Progenitor cell of endocrine pancreas (in vitro differentiated cells): Measurements from ENCODE around the gene PAH. TPM values are rescaled to one million over a fixed set of nuclear protein-coding genes. Genes with fewer than 3 reads are reported as not detected.

ENCODE experiments used
- DNase-seq: peaks from one replicate; pipeline ENCODE4 v3.0.0; 2021; ENCODE audit warnings: low spot score; ENCODE audit not compliant: unreplicated experiment
- H3K27ac Mint-ChIP-seq: 2 replicates; pipeline ENCODE4 v1.8.0; 2021; ENCODE audit warnings: mild to moderate bottlenecking, moderate library complexity, mixed read lengths
- H3K27me3 Mint-ChIP-seq: 2 replicates; pipeline ENCODE4 v1.8.0; 2021; ENCODE audit warnings: mixed read lengths
- H3K36me3 Mint-ChIP-seq: 2 replicates; pipeline ENCODE4 v1.8.0; 2022; ENCODE audit warnings: mixed read lengths; ENCODE audit not compliant: insufficient read depth
- H3K4me1 Mint-ChIP-seq: 2 replicates; pipeline ENCODE4 v1.8.0; 2021; ENCODE audit warnings: low read depth, mixed read lengths
- H3K4me3 Mint-ChIP-seq: 2 replicates; pipeline ENCODE4 v1.8.0; 2021; ENCODE audit warnings: low read depth, mild to moderate bottlenecking, moderate library complexity, mixed read lengths
- H3K9me3 Mint-ChIP-seq: 2 replicates; pipeline ENCODE4 v1.8.0; 2021; ENCODE audit warnings: low read depth, mixed read lengths
- CTCF ChIP-seq: fragments of 200-600 bp; sonication (generic); IDR thresholded peaks from one replicate; pipeline ENCODE4 v1.5.0; 2021; ENCODE audit warnings: antibody characterized with exemption, mild to moderate bottlenecking; ENCODE audit not compliant: unreplicated experiment
- total RNA-seq: library from RNA; stranded (reverse); gene quantifications from 2 replicates; pipeline ENCODE4 v1.2.1, GENCODE V29; 2021

PAH gene
- total RNA-seq, 1 donor from 2014 or later = 15.8 TPM

- H3K4me3 Mint-ChIP-seq = no peak overlapping the region
- peaks cover 4% of the 10 kb centered on the region for H3K27me3 Mint-ChIP-seq
- TF ChIP-seq CTCF = no peak
- H3K4me1 Mint-ChIP-seq = no peaks in the 10 kb centered on the region
- H3K36me3 Mint-ChIP-seq = no peaks in the 10 kb centered on the region
- DNase-seq = no peak
- H3K27ac Mint-ChIP-seq = no peak overlapping the region
- H3K9me3 Mint-ChIP-seq = no peaks in the 10 kb centered on the region
Measured at GRCh38 chr12:102907918-102908317, 9.1 kb downstream of the PAH start.

- H3K27me3 Mint-ChIP-seq = peaks cover 5% of the 10 kb centered on the region
- H3K9me3 Mint-ChIP-seq = no peaks in the 10 kb centered on the region
- no peak overlapping the region for H3K4me3 Mint-ChIP-seq
- H3K4me1 Mint-ChIP-seq = peaks cover 6% of the 10 kb centered on the region
- TF ChIP-seq CTCF = no peak
- DNase-seq = no peak
- H3K36me3 Mint-ChIP-seq = no peaks in the 10 kb centered on the region
- no peak overlapping the region for H3K27ac Mint-ChIP-seq
Measured at GRCh38 chr12:102905229-102905628, 11.8 kb downstream of the PAH start.

- Mint-ChIP-seq H3K4me1 (peaks cover 6% of the 10 kb centered on the region), H3K27ac (no peak overlapping the region), H3K4me3 (no peak overlapping the region), H3K27me3 (peaks cover 5% of the 10 kb centered on the region), H3K9me3 (no peaks in the 10 kb centered on the region), H3K36me3 (no peaks in the 10 kb centered on the region)
- TF ChIP-seq CTCF = no peak
- DNase-seq = no peak
Measured at GRCh38 chr12:102903337-102904007, 13.6 kb downstream of the PAH start.

DNA sequence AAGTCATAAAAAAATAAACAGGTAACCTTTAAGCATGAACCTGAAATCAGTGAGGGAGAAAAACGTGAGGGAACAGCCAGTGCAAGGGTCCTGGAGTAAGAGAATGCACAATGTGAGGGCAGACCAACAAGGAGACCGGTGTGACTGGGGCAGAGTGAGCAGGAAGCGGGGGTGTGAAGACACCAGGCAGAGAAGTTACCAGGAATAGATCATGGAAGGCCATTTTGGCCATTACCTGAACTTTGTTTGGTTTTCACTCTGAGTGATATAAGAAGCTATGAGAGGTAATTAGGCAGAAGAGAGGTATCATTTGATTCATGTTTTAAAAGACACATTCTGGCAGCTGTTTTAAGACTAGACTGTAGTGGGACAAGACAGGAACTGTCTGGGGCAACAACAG is 15.0 kb downstream of the PAH start:
- Mint-ChIP-seq H3K4me1 (peaks cover 6% of the 10 kb centered on the region), H3K4me3 (no peak overlapping the region)

DNA sequence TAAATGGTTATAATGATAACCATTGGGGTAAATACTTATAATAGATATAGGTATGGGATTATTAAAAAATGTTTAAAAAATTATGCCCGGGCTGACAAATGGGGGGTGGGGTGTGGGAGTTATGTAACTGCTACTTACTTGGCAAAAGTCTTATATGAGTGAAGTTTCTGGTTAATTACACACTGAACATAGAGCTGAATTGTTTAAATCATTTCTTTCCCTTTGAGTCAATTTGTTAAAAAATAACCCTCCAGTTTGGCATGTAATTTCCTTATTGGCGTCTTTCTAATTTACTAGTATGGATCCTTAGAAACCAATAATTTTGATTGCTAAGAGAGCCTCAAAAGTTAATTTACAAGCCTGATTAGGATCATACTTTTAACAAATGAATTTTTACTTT is 16.7 kb downstream of the PAH start:
- Mint-ChIP-seq H3K9me3 (no peaks in the 10 kb centered on the region), H3K27ac (no peak overlapping the region), H3K4me1 (peaks cover 6% of the 10 kb centered on the region), H3K4me3 (no peak overlapping the region), H3K27me3 (peaks cover 5% of the 10 kb centered on the region), H3K36me3 (no peaks in the 10 kb centered on the region)
- no peak for TF ChIP-seq CTCF
- DNase-seq = no peak

More for the DNA sequence above, 15.0 kb downstream of the PAH start:
- Mint-ChIP-seq H3K27me3 (peaks cover 5% of the 10 kb centered on the region), H3K9me3 (no peaks in the 10 kb centered on the region), H3K36me3 (no peaks in the 10 kb centered on the region), H3K27ac (no peak overlapping the region)
- TF ChIP-seq CTCF = no peak
- no peak for DNase-seq
